HL-60/S4 treated with retinoic acid at 250 ng/mL for 4 days and 3 days (cell line): ENCODE results near the gene PIGR.

Source experiments
- in situ Hi-C: fragments of 300-500 bp; cut with MboI; formaldehyde crosslinking; loops from 2 replicates; pipeline ENCODE4 v1.7.0; 2022; ENCODE audit warnings: low sequenced_read_pairs

PIGR gene, protein sequence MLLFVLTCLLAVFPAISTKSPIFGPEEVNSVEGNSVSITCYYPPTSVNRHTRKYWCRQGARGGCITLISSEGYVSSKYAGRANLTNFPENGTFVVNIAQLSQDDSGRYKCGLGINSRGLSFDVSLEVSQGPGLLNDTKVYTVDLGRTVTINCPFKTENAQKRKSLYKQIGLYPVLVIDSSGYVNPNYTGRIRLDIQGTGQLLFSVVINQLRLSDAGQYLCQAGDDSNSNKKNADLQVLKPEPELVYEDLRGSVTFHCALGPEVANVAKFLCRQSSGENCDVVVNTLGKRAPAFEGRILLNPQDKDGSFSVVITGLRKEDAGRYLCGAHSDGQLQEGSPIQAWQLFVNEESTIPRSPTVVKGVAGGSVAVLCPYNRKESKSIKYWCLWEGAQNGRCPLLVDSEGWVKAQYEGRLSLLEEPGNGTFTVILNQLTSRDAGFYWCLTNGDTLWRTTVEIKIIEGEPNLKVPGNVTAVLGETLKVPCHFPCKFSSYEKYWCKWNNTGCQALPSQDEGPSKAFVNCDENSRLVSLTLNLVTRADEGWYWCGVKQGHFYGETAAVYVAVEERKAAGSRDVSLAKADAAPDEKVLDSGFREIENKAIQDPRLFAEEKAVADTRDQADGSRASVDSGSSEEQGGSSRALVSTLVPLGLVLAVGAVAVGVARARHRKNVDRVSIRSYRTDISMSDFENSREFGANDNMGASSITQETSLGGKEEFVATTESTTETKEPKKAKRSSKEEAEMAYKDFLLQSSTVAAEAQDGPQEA

DNA sequence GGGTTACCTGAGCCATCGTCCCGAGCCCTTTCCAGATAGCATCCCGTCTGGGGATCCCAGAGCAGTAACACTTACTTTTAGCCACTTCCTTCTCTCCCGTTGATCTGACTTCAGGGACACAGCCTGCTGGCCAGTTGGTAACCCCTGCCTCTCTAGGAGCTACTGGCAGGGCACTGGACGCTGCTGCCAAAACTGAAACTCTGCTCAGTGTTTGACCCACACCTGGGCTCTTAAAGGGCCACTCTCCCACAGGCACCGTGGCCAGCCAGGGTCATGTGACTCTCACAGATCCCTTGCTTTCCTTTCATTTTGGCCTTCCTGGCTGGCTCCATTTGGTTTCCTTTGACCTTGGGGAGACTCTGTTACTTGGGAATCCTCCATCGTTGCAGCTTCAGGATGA, at the start of gene PIGR:
PIGR (minus strand) TSS at position 206 of the 400 bp plus-strand sequence. CDS start 5,935 bp downstream, outside the sequence.
- in situ Hi-C loops, result no loop called here

DNA sequence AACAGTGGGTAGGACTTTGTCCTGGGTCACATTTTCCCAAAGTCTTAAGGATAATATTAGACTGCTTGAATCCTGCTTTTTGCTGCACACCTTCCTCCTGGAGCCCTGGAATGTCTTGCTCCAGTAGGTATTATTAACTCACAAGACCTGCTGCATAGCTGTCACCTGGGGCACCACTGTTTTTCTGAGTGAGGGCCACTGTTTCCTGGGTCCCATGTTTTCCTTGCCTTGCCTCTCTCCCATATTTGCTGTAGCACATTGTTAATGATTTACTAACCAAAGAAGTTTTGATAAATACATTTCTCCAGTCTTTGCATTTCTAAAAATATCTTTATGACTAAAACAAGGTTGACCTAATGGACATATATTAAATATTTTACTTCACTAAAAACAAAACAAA, 46.5 kb upstream of the PIGR start:
- in situ Hi-C loops, result no loop called here

DNA sequence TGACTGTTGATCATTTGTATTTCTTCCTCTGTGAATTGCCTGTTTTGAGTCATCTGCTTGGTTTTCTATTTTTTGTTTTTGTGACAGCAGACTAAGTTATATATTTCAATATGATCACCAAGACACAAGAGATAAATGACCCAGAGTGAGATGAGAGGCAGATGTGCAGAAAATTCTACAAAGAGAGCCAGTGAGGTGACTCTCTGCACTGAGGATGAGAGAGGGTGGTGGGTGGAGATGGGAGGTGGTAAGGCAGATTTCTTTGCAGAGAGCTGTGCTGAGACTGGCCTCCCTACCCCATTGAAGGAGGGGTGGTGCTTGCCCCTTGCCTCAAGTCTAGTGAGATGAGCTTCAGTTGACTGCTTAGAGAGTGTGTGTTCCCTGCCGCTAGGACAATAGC, 41.6 kb upstream of the PIGR start:
- in situ Hi-C loops, result no loop called here

DNA sequence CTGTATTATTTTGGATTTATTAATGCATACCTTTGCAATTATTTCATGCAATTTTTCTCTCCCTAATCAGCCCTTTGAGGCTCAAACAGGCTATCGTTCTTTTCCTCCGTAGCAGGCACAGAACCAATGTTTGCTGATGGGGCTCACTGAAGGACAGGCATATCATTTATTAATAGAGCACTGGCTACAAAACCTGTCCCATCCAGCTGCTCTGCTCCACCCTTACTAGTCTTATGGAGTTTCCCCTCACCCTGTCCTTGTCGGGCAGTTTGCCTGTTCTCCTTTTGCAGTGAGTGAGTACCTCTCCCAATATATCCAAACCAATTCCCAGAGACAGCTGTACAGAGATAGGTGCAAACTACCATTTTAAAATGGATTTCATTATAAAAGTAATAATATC, 40.6 kb upstream of the PIGR start:
- in situ Hi-C loops, result no loop called here

DNA sequence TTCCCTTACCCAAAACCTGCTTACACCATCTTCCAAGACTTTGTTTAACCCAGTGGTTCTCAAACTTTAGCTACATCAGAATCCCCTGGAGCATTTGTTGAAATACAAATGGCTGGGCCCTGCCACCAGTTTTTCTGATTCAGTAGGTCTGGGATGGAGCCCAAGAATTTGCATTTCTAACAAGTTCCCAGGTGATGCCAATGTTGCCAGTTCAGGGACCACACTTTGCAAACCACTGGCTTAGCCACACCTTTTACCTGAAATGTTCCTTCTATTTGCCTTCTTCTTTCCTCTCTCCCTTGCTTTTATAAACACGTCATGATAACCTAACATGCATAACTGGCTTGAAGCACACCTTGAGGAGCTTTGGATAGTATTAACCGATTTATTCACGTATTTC, 40.1 kb upstream of the PIGR start:
- in situ Hi-C loops, result no loop called here

DNA sequence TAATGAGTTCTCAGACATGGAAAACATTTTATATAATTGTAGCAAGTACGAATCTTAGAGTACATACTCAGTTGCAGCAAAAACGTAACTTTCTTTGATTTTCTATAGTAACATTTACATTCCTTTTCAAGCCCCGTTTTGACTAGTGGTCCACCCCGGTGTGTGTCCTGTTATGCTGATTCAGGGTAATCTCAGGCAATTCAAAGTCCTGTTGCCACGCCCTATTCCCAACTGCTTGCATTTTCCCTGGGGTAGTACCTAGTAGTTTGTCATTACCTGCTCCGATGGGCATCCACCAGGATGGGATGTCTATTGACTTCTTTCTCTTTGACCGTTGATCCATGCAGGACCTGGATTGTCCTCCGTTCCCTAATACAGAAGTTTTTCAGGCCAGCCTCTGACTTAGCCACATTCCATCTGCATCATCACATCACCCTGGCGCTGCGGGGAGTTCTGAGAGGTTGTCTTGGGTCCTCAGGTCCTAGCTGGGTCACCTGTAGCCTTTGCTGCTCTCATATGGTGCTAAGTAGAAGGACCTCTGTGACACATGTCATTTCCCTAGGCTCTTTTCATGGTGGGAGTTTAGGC, 39.0 kb upstream of the PIGR start:
- in situ Hi-C loops, result no loop called here

DNA sequence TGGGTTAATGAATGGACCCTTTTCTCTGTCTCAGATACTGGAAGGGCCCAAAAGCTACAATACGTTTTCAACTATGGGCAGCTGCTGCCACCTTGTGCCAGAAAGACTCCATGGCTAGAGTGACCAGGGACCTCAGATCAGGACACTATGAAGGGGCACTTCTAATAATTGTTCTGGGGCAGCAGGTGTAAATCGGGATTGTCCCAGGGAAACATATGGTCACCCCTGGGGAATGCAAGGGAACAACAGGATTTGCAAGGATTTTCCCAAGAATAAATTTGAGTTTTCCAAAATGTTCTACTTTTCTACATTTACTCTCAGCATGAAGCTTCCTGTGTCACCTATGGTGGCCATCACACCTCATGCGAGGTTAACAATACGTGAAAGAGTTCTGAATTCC, 36.0 kb upstream of the PIGR start:
- in situ Hi-C loops, result no loop called here

DNA sequence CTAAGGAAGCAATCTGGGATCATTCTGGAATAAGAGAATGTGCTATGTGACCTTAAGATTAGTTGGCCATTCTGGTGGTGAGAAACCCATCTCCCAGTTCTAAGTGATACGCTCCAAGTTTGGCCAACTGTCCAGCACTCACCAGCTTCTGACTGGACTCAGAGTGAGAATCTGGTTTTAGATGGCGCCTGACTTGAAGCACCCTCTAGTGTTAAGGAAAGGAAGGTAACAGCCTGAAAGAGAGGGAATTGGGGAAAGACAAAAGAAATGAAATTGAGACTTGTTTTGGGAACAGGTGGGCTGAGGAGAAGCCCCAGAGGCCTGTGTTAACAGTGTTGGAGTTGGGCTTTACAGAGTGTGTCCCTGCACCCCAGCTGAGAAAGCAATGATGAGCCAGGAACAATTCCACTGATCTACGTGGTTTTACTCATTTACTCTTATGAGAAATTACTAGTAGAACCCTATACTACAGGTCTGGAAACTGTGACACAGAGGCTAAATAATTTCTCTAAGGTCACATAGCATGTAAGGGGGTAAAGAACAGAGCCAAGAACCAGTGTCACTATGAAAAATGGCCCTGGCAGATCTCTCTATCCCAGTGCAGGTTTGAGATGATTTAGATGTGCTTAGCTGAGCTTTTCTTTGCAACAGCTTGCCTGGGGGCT, 33.2 kb upstream of the PIGR start:
- in situ Hi-C loops, result no loop called here

DNA sequence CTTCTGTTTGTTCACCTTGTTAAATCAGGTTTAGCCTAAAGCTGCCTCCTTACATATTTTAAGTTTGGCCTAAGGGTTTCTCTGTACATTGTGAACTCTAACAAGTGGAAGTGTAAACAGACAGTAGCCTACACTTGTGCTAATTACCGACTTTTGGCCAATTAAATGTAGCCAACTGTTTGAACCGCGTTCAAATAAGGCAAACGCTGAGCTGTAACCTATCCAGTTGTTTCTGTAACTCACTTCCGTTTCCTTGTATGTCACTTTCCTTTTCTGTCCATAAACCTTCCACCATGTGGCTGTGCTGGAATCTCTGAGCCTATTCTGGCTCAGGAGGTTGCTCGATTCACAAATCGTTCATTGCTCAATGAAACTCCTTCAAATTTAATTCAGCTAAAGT, 32.0 kb upstream of the PIGR start:
- in situ Hi-C loops, result no loop called here

DNA sequence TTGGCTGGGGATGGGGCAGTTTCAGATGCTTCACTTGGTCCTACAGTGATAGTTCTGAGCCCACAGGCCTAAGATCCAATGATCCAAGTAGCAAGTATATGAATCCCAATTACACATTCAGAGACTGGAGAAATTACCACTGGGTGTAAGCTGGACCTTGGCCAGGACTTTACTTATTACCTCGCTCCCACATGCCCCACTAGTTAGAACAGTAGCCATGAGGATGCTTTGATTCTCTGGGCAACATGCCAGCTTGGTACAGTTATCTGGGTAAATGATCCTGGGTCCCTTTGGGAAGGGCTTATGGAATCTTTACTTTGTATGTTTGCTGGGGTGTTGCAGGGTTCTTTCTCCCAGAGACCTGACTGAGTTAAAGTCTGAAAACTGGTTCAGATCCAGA, 29.0 kb upstream of the PIGR start:
- in situ Hi-C loops, result no loop called here

DNA sequence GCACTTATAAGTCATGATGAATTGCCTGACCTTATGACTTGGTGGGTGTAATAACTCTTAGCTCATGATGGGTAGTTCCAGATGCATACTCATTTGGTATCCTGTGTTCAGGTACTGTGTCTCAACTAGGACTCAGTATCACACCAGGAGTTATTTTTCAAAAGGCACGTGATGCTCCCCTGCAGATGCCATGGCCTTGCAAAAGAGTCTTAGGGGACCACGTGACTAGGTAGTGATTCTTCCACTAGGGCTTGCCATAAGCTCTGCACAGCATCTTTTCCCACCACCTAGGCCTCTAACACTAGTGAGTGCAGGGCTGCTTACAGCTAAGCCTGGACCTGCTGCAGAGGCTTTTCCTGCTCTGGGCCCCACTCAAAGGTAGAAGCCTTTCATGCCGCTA, 27.9 kb upstream of the PIGR start:
- in situ Hi-C loops, result no loop called here

DNA sequence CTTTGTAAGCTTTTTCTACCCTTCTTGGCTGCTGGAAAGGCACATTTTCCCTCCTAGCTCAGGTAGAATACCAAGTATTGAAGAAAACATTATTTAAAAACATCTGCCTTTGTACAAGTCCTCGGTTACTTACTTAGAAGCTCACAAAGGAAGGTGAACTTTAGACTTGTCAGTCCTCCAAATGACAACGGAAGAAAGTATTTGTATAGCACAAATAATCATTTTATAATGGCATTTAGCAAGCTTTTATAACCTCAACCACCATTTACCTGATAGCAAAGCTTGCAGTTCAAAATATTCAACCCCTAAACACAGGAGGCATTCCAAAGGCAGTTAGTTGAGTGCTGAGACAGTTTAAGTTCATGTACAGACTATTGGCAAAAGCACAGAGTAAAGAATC, 26.5 kb upstream of the PIGR start:
- in situ Hi-C loops, result no loop called here

DNA sequence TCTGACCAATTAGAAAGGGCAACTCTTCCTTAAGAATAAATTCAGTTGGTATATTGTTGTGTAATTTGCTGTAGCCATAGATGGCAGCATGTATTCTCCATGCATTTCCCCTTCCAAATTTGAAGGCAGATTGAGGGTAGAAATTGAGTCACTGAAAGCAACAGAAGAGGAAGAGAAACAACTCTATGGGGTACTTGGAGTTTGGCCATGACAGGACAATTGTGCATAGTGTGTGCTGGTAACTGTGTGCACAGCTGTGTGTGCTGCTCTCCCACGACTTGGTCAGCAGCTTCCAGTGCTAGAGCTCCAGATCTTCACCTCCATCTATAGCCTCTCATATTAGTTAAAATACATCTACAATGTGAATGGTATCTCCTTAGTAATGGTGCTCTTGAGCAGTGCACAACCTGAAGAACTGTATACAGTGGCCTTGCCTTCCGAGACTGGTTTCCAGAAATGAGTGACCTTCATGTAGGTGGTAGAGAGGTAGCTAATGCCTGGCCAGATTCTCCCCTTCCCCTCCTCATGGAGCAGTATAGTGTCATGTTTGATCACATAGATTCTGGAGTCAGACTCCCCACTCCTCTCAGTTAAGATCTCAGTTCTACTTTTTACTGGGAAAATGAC, 24.9 kb upstream of the PIGR start:
- in situ Hi-C loops, result no loop called here

DNA sequence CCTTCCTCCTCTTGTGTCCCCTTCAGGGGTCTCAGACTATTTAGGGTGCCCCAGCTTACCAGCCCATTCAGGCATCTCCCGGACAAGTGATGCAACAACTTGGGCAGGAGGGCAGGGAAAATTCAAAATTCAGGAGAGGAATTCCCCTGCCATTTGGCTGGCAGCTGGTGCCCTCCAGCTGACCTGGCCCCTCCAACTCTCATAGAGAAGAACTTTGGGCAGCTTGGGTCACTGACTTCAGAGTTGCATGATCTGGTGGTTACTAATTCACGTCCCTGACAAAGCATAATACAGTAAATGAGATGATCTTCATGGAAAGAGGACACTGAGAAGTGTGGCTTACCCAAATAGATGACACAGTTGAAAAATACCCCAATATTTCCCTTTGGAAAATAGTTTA, 24.2 kb upstream of the PIGR start, which contains the start of gene FCAMR:
FCAMR (minus strand) TSS at position 15 of the 400 bp plus-strand sequence. CDS start 335 bp downstream, outside the sequence.
- in situ Hi-C loops, result no loop called here

DNA sequence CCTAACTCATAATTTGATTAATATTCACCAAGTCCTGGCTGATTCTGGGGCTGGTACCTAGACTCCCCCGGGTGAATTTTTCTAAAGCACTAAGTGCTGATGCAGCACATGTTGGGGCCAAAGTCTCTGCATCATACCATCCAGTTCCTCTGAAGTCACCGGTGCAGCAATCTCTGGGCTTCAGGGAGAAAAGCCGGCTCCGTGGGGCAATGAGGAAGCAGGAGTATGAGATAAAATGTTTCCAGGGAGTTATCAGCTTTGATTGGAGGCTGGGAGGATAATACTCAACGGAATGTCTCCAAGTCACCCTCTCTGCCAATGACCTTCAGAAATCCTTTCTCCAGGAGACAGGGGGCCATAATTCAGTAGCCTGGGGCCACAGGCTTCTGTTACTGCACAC, 22.8 kb upstream of the PIGR start:
- in situ Hi-C loops, result no loop called here

DNA sequence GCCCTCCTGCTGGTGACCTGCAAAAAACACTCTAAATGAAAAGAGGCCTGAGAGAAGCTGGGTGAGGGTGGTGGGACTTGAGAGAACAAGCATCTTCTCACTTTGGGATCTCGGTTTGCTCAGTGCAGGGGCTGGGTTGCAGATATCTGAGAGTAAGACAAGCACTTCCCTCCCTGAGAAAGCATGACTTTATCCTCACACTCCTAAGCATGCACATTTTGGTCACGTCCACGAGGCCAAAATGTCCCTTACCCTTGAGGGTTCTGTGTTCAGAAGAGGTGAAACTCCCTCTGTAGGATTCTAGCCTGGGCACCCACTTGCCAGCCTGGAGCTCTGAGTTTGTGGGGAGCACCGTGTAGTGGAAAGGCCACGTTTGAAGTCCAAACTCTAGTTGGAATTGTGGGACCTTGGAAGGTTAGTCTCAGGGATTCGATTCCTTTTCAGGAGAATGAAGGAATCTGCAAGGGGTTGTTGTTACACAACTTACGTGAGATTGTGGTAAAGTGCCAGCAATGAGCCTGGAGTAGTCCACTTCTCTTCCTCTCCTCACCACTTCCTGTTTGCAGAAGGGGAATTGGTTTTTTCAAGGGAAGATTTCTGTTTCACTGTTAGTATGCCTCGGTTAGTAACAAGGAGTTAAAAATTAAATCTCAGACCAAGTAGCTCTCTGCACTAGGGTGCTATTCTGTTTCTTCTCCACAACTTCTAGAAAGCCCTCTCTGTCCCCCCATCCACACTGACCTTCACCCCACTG, 21.0 kb upstream of the PIGR start:
- in situ Hi-C loops, result no loop called here

DNA sequence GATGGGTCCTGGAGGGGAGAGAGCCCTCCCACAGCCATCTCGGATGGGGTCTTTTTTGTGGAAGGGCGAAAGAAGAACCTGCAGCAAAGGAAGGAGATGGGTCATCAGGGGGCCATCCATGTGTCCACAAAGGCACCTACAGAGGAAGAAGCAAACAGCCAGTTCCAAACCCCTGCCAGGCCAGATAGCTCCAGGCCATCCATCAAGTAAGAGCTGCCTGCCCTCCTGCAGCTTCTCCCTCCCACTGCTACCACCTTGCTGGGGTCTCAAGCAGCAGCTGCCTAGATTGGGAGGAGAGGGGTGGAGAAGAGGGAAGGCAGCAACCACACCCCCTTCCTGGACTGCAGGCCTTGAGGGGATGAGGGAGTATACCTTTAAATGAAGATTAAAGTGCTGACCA, 19.5 kb upstream of the PIGR start:
- in situ Hi-C loops, result no loop called here

DNA sequence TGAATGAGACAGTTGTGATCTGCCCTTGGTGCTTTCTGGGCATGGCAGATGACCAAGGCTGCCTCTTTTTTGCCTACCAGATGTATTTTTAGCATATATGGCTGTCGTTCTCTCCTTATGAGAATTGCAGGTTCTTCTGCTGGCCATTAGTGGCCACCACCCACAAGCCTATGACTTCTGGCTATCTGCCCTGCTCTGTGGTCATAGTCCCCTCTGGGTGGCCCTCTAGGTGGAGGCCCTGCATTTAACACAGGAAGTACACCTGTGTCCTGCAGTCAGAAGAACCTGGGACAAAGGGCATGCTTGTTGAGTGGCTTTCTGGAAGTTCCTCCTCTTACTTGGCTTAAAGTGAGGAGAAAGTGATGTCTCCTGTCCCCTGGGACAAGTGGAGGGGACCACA, 17.5 kb upstream of the PIGR start:
- in situ Hi-C loops, result no loop called here

DNA sequence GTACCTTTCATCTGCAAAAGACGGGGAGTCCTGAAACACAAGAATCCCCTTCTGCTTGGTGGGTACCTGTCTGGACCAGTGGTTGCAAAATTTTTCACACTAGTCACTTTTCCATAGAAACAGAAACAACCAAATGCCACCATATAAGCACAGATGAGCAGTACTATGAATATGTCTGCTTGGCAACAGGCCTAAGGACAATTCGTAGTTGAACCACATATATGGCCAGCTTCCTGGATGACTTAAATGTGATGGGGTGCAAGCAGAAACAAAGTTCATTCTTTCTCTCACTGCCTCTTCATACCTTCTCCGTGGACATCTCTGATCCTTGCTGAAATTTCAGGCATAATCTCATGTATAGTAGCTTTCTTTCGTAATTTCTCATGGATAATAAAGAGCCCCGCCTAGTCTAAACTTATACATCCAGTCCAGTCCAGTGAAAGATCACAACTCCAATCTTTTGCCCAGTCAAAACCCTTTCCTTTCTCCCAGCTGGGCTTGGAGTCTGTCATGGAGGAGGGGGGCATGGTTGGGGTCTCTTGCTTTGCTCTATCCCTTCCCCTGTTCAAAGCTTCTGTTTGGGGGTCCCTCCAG, 16.9 kb upstream of the PIGR start:
- in situ Hi-C loops, result no loop called here

DNA sequence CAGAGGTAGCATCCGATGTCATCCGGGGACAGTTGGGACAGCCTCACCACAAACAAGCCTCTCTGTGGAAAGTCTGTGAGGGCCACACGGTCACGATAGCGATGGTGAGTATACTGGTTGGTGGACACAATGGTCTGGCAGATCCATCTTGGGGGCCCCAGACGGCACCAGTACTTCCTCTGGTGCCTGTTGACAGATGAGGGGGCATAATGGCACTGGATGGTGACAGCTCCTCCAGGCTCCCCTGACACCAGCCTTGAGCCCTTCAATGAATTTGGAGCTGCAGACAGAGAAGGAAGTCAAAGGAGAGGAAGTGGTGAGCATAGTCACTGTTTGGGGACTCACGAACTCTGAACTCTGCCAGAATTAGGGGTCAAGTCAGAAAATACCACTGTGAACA, 16.0 kb upstream of the PIGR start:
- in situ Hi-C loops, result no loop called here
